ENCODE results near the gene FHIT.

GRCh38 chr3:60176614-60177013 lies 1074.6 kb downstream of the FHIT start:
- TF ChIP-seq POLR2AphosphoS5 (IDR thresholded peaks at IDR 0.05; ENCODE audit: low read depth, low read length) (no peak), TAF1 (IDR thresholded peaks at IDR 0.05; ENCODE audit: borderline replicate concordance, insufficient read depth, low read length) (no peak), REST (IDR thresholded peaks at IDR 0.05; ENCODE audit: insufficient read depth in 1 of 2, low read depth in 2 of 2, low read length in 2 of 2) (no peak)
